NCI-H82 treated with DMSO at 0.1 percent for 48 hours (cell line): ENCODE measurements around the gene KRTAP4-6.
"Not testable (repeated sequence)": the region's sequence is repeated elsewhere in the genome, so short reads cannot be mapped to it uniquely, and the experiment has no call there.

ENCODE experiments used
- DNase-seq: peaks from one replicate; lab custom pipeline; 2025; ENCODE audit not compliant: unreplicated experiment; lab: John Stamatoyannopoulos, UW

The KRTAP4-6 gene

GRCh38 chr17:41107941-41108450, 32.3 kb downstream of the KRTAP4-6 start:
- DNase-seq = no peak

- DNase-seq = not testable (repeated sequence)
Observed at GRCh38 chr17:41105347-41105746, 35.0 kb downstream of the KRTAP4-6 start, which contains the start of gene KRTAP4-9. Gene KRTAP4-9, plus strand, starts transcription at chr17:41105389. Its CDS starts 0 bp downstream, at chr17:41105389.

GRCh38 chr17:41104386-41105038, 35.8 kb downstream of the KRTAP4-6 start:
- DNase-seq = not testable (repeated sequence)

GRCh38 chr17:41103896-41104295, 36.4 kb downstream of the KRTAP4-6 start:
- no peak for DNase-seq

GRCh38 chr17:41101586-41102259, 38.6 kb downstream of the KRTAP4-6 start, which contains the start of gene KRTAP4-16:
Gene KRTAP4-16, minus strand, starts transcription at chr17:41102209. Its CDS starts 0 bp downstream, at chr17:41102209.
- DNase-seq = no peak

- DNase-seq = not testable (repeated sequence)
Observed at GRCh38 chr17:41099682-41100480, 40.5 kb downstream of the KRTAP4-6 start.

GRCh38 chr17:41098481-41098880, 41.9 kb downstream of the KRTAP4-6 start:
- no peak for DNase-seq

- no peak for DNase-seq
Observed at GRCh38 chr17:41098042-41098441, 42.3 kb downstream of the KRTAP4-6 start, which contains the start of gene KRTAP4-8. Gene KRTAP4-8, minus strand, starts transcription at chr17:41098142. Its CDS starts 58 bp downstream, at chr17:41098084.

- DNase-seq = no peak
Observed at GRCh38 chr17:41096055-41096454, 44.3 kb downstream of the KRTAP4-6 start.
